Naive B cell (primary cell): ENCODE results near the gene MYO5A. TPM values are rescaled to one million over a fixed set of nuclear protein-coding genes. Genes with fewer than 3 reads are reported as not detected.
A peak's percentile ranks its signal among the peaks of the same experiment; 100 is the strongest.
"Not testable (repeated sequence)": the region's sequence is repeated elsewhere in the genome, so short reads cannot be mapped to it uniquely, and the experiment has no call there.

Source experiments
- ATAC-seq, 2 donors: fragments of 150-1000 bp; cut with Tn5 transposase; 2 replicates each; pipeline ENCODE4 v1.10.0; 2021; ENCODE audit warnings: low read depth in 2 of 2, mild to moderate bottlenecking in 2 of 2, moderate library complexity in 2 of 2
- DNase-seq: peaks from one replicate; pipeline ENCODE4 v3.0.0; 2022
- H3K27ac Mint-ChIP-seq, 6 donors: one replicate each; pipeline ENCODE4 v1.8.0; 2020 to 2022; ENCODE audit warnings: mild to moderate bottlenecking in 6 of 6, mixed read lengths in 6 of 6, moderate library complexity in 5 of 6, inconsistent platforms in 2 of 6
- H3K27me3 Mint-ChIP-seq, 3 donors: one replicate each; pipeline ENCODE4 v1.8.0; 2021 to 2022; ENCODE audit warnings: mixed read lengths in 3 of 3, mild to moderate bottlenecking in 1 of 3
- H3K36me3 Mint-ChIP-seq, 2 donors: one replicate each; pipeline ENCODE4 v1.8.0; 2020 to 2022; ENCODE audit warnings: mixed read lengths in 2 of 2, inconsistent platforms in 1 of 2, mild to moderate bottlenecking in 1 of 2
- H3K4me1 Mint-ChIP-seq, 3 donors: one replicate each; pipeline ENCODE4 v1.8.0; 2020 to 2022; ENCODE audit warnings: mixed read lengths in 3 of 3, inconsistent platforms in 1 of 3, mild to moderate bottlenecking in 1 of 3, moderate library complexity in 1 of 3
- H3K4me3 Mint-ChIP-seq, 8 donors: one replicate each; pipeline ENCODE4 v1.8.0; 2020 to 2022; ENCODE audit warnings: mild to moderate bottlenecking in 8 of 8, mixed read lengths in 8 of 8, moderate library complexity in 8 of 8, inconsistent platforms in 2 of 8
- H3K9me3 Mint-ChIP-seq, 7 donors: one replicate each; pipeline ENCODE4 v1.8.0; 2020 to 2022; ENCODE audit warnings: mixed read lengths in 7 of 7, mild to moderate bottlenecking in 5 of 7, inconsistent platforms in 2 of 7, moderate library complexity in 1 of 7
- polyA plus RNA-seq, 6 donors: library from polyadenylated mRNA; unstranded; fragments of 300-500 nt; fragmentation: Illumina TruSeq; gene quantifications; one replicate each; pipeline ENCODE4 v1.2.3, GENCODE V29; 2021; ENCODE audit warnings: low read depth in 6 of 6

MYO5A gene
- polyA plus RNA-seq, 6 donors from 2014 or later: 3.8 to 15.0 (median 9.3) TPM

DNA sequence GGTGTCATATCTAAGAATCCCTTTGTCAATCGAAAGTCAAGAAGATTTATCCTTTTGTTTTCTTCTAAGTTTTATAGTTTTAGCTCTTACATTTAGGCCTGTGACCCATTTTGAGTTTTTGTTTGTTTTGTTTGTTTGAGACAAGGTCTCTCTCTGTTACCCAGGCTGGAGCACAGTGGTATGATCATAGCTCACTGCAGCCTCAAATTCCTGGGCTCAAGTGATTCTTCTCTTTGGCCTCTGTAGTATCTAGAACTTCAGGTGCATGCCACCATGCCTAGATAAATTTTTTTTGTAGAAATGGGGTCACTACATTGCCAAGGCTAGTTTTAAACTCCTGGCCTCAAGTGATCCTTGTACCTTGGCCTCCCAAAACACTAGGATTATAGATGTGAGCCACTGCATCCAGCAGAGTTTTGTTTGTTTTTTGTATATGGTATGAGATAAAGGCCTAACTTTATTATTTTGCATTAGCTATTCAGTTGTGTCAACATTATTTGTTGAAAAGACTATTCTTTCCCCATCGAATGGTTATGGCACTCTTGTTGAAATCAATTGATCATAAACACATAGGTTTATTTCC, 227.3 kb downstream of the MYO5A start:
- Mint-ChIP-seq H3K4me3 (no peak overlapping the region), H3K27ac (no peak overlapping the region), H3K27me3 (peaks cover 0 to 9% (median 0%) of the 10 kb centered on the region in 3 donors), H3K4me1 (peaks cover 5 to 9% (median 6%) of the 10 kb centered on the region in 3 donors), H3K36me3 (peaks cover 10 to 13% of the 10 kb centered on the region in 2 donors), H3K9me3 (peaks cover 0 to 3% (median 0%) of the 10 kb centered on the region in 7 donors)
- no peak for DNase-seq
- no peak for ATAC-seq

GRCh38 chr15:52295421-52296001, 233.2 kb downstream of the MYO5A start, which contains the start of gene MYO5C:
Gene MYO5C (minus strand): TSS chr15:52295804. CDS start chr15:52295636, 168 bp downstream.
- H3K4me1 Mint-ChIP-seq: peaks cover 5 to 17% (median 15%) of the 10 kb centered on the region in 3 donors
- peak within 1 kb of the TSS in 1 of 6 donors; percentile 27 for H3K27ac Mint-ChIP-seq
- DNase-seq: peak; percentile 24
- H3K4me3 Mint-ChIP-seq: peak within 1 kb of the TSS; percentile 56 to 83 (median 76)
- peak; percentile 71 to 77 for ATAC-seq
- peaks cover 0 to 3% (median 0%) of the 10 kb centered on the region in 7 donors for H3K9me3 Mint-ChIP-seq
- H3K27me3 Mint-ChIP-seq: peaks cover 27 to 33% (median 27%) of the 10 kb centered on the region in 3 donors
- no peaks in the 10 kb centered on the region for H3K36me3 Mint-ChIP-seq

GRCh38 chr15:52294881-52295420, 233.7 kb downstream of the MYO5A start:
- ATAC-seq (peak; percentile 24 to 44), DNase-seq (no peak)
- H3K4me3 Mint-ChIP-seq: peak overlapping the region; percentile 56 to 83 (median 76)
- H3K4me1 Mint-ChIP-seq: peaks cover 5 to 19% (median 15%) of the 10 kb centered on the region in 3 donors
- H3K36me3 Mint-ChIP-seq: no peaks in the 10 kb centered on the region
- H3K9me3 Mint-ChIP-seq: peaks cover 0 to under 1% (median 0%) of the 10 kb centered on the region in 7 donors
- H3K27me3 Mint-ChIP-seq: peaks cover 27 to 33% (median 29%) of the 10 kb centered on the region in 3 donors
- H3K27ac Mint-ChIP-seq: peak overlapping the region in 1 of 6 donors; percentile 27

DNA sequence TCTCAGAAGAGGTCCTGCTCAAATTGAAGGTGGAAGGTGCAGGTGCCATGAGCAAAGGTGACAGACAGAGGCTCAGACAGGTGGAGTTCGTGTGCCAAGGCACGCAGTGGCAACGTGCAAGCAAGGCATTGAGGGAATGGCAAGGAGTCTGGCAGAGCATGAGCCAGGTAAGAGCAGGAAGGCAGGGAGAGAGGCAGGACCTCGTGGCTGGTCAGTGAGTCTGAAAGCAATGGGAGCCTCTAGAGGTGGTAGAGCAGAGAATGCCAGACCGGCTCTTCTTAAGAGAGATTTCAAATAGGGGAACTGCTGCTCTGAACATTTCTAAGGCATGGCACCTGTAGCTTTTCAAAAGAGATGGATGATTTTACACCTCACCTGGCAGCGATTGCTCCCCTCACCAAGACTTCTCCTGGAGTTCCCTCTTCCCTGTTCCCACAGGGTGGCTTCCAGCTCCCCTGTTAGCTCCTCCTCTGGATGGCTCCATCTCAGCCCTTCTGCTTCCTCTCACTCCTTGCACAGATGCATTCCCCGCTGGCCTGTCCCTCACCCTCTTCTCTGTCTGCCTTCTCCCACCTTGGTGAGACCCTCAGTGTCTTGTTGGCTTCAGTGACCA, 235.8 kb downstream of the MYO5A start:
- peak overlapping the region in 1 of 6 donors; percentile 58 for H3K27ac Mint-ChIP-seq
- DNase-seq (no peak), ATAC-seq (no peak)
- H3K4me1 Mint-ChIP-seq: peaks cover 5 to 23% (median 17%) of the 10 kb centered on the region in 3 donors
- H3K9me3 Mint-ChIP-seq: no peaks in the 10 kb centered on the region
- peak overlapping the region in 4 of 8 donors; percentile 2 to 62 (median 14) for H3K4me3 Mint-ChIP-seq
- H3K27me3 Mint-ChIP-seq: peaks cover 27 to 37% (median 28%) of the 10 kb centered on the region in 3 donors
- H3K36me3 Mint-ChIP-seq: no peaks in the 10 kb centered on the region

DNA sequence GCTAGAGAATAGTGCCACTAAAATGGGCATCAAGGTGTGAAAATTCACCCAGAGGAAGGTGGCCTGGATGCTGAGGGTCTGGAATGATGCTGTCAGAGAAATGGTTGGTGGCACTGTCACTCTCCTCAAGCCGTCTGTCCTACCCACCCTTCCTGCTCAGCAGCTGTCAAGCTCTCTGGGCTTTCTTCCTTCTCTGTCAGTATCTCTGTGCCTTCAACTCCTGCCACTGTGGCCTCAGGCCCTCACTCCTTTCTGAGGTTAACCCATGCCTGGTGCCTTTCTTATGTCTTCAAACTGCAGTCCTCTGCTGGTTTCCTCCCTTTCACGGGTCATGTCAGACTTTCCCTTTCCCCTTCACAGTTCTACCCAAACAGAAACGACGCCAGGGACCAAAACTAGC, 237.5 kb downstream of the MYO5A start:
- no peaks in the 10 kb centered on the region for H3K9me3 Mint-ChIP-seq
- no peak for ATAC-seq
- no peaks in the 10 kb centered on the region for H3K36me3 Mint-ChIP-seq
- no peak for DNase-seq
- peaks cover 5 to 23% (median 17%) of the 10 kb centered on the region in 3 donors for H3K4me1 Mint-ChIP-seq
- H3K4me3 Mint-ChIP-seq: peak overlapping the region in 1 of 8 donors; percentile 47
- H3K27ac Mint-ChIP-seq: peak overlapping the region in 1 of 6 donors; percentile 56
- H3K27me3 Mint-ChIP-seq: peaks cover 23 to 37% (median 27%) of the 10 kb centered on the region in 3 donors

GRCh38 chr15:52290800-52291199, 237.9 kb downstream of the MYO5A start:
- peaks cover 5 to 23% (median 17%) of the 10 kb centered on the region in 3 donors for H3K4me1 Mint-ChIP-seq

GRCh38 chr15:52290329-52290728, 238.4 kb downstream of the MYO5A start:
- ATAC-seq (no peak), DNase-seq (no peak)
- Mint-ChIP-seq H3K36me3 (no peaks in the 10 kb centered on the region), H3K4me3 (no peak overlapping the region), H3K27me3 (peaks cover 21 to 37% (median 27%) of the 10 kb centered on the region in 3 donors), H3K4me1 (peaks cover 5 to 23% (median 17%) of the 10 kb centered on the region in 3 donors), H3K9me3 (no peaks in the 10 kb centered on the region), H3K27ac (no peak overlapping the region)

More at GRCh38 chr15:52290800-52291199, 237.9 kb downstream of the MYO5A start:
- H3K36me3 Mint-ChIP-seq: no peaks in the 10 kb centered on the region
- ATAC-seq (no peak), DNase-seq (no peak)
- peak overlapping the region in 1 of 6 donors; percentile 11 for H3K27ac Mint-ChIP-seq
- H3K27me3 Mint-ChIP-seq: peaks cover 21 to 37% (median 27%) of the 10 kb centered on the region in 3 donors
- H3K4me3 Mint-ChIP-seq: no peak overlapping the region
- H3K9me3 Mint-ChIP-seq: no peaks in the 10 kb centered on the region

- ATAC-seq (no peak), DNase-seq (no peak)
- Mint-ChIP-seq H3K27ac (no peak overlapping the region), H3K4me1 (peaks cover 5 to 20% (median 13%) of the 10 kb centered on the region in 3 donors), H3K36me3 (no peaks in the 10 kb centered on the region), H3K4me3 (peak overlapping the region in 1 of 8 donors; percentile 9), H3K27me3 (peaks cover 18 to 33% (median 25%) of the 10 kb centered on the region in 3 donors), H3K9me3 (no peaks in the 10 kb centered on the region)
These were observed 239.0 kb downstream of the MYO5A start for GRCh38 chr15:52289629-52290081.

DNA sequence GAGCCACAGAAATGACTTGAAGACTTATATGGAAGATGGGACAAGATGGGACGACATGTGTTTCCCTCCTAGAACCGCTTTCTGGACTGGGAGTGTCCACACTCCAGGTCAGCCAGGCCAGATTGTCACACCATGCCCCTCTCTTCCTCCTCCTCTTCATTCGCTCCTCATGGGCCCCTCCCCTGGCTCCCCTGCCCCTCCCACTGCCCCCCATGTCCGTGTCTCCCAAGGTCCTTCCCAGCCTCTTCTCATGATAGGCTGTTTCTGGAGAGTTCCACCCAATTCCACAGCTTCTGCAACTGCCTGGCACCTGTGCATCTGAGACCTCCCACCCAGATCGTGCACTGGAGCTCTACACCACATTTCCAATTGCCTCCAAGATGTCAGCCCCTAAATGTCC, 239.7 kb downstream of the MYO5A start:
- no peak overlapping the region for H3K27ac Mint-ChIP-seq
- no peak for ATAC-seq
- H3K36me3 Mint-ChIP-seq: no peaks in the 10 kb centered on the region
- H3K4me3 Mint-ChIP-seq: no peak overlapping the region
- peaks cover 11 to 26% (median 18%) of the 10 kb centered on the region in 3 donors for H3K27me3 Mint-ChIP-seq
- DNase-seq: no peak
- H3K9me3 Mint-ChIP-seq: no peaks in the 10 kb centered on the region
- H3K4me1 Mint-ChIP-seq: peaks cover 5 to 16% (median 11%) of the 10 kb centered on the region in 3 donors

DNA sequence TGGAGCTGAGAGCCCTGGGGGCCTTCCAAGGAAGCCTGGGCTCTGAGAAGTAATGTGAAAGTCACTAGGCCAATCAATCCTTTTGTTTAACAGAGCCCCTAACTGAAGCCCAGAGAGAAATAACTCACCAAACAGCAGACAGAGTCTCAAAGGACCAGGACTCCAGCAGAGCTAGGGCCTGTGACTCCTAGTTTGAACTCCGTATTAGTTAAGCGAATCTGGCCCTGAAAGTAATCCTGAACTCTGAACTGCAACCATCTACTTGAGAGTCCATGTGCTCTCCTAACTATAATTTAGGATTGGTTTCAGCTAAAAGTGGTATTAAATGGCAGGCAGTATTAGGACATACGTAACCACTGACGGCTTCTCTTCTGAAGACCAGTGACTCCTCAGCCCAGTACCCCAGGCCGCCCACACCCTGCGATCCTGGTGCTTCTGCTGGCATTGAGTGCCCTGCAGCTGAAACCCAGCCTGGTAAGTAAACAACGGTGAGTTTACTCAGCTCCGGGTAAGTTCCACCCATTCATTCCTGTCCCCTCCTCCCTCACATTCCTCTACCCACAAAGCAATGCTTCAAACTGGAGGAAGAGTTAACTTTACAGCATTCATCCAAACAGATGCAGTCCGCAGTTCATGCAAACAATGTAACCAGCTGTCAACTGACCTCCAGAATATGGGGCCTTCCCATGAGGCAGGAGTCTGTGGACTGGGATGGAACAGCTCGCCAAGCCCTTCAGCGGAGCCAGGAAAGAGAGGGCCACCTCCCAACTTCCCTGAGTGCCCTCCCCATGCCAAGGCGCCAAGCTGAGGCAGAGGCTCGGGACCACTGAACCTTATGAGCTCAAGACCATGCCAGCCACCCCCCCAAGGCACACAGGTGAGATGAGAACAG, 240.4 kb downstream of the MYO5A start:
- ATAC-seq: no peak
- peaks cover 4 to 9% (median 5%) of the 10 kb centered on the region in 3 donors for H3K4me1 Mint-ChIP-seq
- no peaks in the 10 kb centered on the region for H3K9me3 Mint-ChIP-seq
- no peak for DNase-seq
- no peak overlapping the region for H3K4me3 Mint-ChIP-seq
- H3K27me3 Mint-ChIP-seq: peaks cover 6 to 20% (median 11%) of the 10 kb centered on the region in 3 donors
- no peak overlapping the region for H3K27ac Mint-ChIP-seq
- H3K36me3 Mint-ChIP-seq: no peaks in the 10 kb centered on the region

DNA sequence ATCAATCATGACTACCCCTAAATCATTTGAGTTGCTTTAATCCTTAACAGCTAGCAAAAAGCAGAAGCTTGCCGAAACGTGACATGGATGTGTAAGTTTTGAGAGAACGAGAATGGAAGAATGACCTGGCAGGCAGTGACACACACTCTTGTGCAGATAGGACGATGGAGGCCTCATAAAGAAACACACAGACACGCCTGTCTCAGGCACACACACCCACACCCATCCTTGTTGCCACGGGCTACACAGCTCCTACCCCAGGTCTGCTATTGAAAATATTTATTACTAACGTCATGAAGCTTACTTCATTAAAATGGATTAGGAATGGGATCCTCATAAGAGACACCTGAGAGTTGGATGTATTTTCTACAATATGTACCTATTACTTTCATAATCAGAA, 241.6 kb downstream of the MYO5A start:
- no peak overlapping the region for H3K4me3 Mint-ChIP-seq

GRCh38 chr15:52285941-52286340, 242.7 kb downstream of the MYO5A start:
- H3K9me3 Mint-ChIP-seq, ATAC-seq, H3K4me1 Mint-ChIP-seq: not testable (repeated sequence)

More for the DNA sequence above, 241.6 kb downstream of the MYO5A start:
- DNase-seq (no peak), ATAC-seq (no peak)
- H3K4me1 Mint-ChIP-seq: peaks cover 0 to 6% (median 2%) of the 10 kb centered on the region in 3 donors
- peaks cover 0 to 10% (median 0%) of the 10 kb centered on the region in 3 donors for H3K27me3 Mint-ChIP-seq
- H3K9me3 Mint-ChIP-seq: no peaks in the 10 kb centered on the region
- no peak overlapping the region for H3K27ac Mint-ChIP-seq
- H3K36me3 Mint-ChIP-seq: no peaks in the 10 kb centered on the region

More at GRCh38 chr15:52285941-52286340, 242.7 kb downstream of the MYO5A start:
- H3K27ac Mint-ChIP-seq, H3K4me3 Mint-ChIP-seq, H3K27me3 Mint-ChIP-seq, DNase-seq, H3K36me3 Mint-ChIP-seq: not testable (repeated sequence)
